ENCODE data around the gene TRAF3IP1.

GRCh38 chr2:238314576-238314975 lies 5.7 kb upstream of the TRAF3IP1 start:
- TF ChIP-seq, protein P1, sequence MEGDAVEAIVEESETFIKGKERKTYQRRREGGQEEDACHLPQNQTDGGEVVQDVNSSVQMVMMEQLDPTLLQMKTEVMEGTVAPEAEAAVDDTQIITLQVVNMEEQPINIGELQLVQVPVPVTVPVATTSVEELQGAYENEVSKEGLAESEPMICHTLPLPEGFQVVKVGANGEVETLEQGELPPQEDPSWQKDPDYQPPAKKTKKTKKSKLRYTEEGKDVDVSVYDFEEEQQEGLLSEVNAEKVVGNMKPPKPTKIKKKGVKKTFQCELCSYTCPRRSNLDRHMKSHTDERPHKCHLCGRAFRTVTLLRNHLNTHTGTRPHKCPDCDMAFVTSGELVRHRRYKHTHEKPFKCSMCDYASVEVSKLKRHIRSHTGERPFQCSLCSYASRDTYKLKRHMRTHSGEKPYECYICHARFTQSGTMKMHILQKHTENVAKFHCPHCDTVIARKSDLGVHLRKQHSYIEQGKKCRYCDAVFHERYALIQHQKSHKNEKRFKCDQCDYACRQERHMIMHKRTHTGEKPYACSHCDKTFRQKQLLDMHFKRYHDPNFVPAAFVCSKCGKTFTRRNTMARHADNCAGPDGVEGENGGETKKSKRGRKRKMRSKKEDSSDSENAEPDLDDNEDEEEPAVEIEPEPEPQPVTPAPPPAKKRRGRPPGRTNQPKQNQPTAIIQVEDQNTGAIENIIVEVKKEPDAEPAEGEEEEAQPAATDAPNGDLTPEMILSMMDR (IDR thresholded peaks at IDR 0.05), result no peak
- no peak for TF ChIP-seq POLR2A (IDR thresholded peaks at IDR 0.05)
- TF ChIP-seq POLR2AphosphoS5 (IDR thresholded peaks at IDR 0.05), result no peak
- no peak for TF ChIP-seq EP300 (IDR thresholded peaks at IDR 0.05)
